H9 (cell line): Measurements from ENCODE around the gene ITM2B. TPM values are rescaled to one million over a fixed set of nuclear protein-coding genes. Genes with fewer than 3 reads are reported as not detected.

ENCODE experiments used
- DNase-seq: peaks from one replicate; pipeline ENCODE4 v3.0.0-alpha.2; 2017
- H2AFZ ChIP-seq: one replicate; pipeline ENCODE4 v1.6.1; 2013; ENCODE audit warnings: mild to moderate bottlenecking, low read length, control low read depth, moderate library complexity
- H2AK5ac ChIP-seq: 2 replicates; pipeline ENCODE4 v1.6.1; 2013; ENCODE audit warnings: low read length, control low read depth, mixed read lengths; ENCODE audit not compliant: insufficient read length
- H2BK120ac ChIP-seq: one replicate; pipeline ENCODE4 v1.6.1; 2013; ENCODE audit warnings: low read depth, mild to moderate bottlenecking, low read length, control low read depth, inconsistent platforms; ENCODE audit not compliant: poor library complexity, severe bottlenecking
- H2BK12ac ChIP-seq: 2 replicates; pipeline ENCODE4 v1.6.1; 2013; ENCODE audit warnings: low read length, control low read depth, mixed read lengths, low read depth; ENCODE audit not compliant: insufficient read length
- H2BK15ac ChIP-seq: 2 replicates; pipeline ENCODE4 v1.6.1; 2013; ENCODE audit warnings: low read depth, low read length, control low read depth
- H2BK20ac ChIP-seq: one replicate; pipeline ENCODE4 v1.6.1; 2013; ENCODE audit warnings: low read depth, mild to moderate bottlenecking, low read length, control low read depth, inconsistent platforms; ENCODE audit not compliant: poor library complexity, severe bottlenecking
- H2BK5ac ChIP-seq: 2 replicates; pipeline ENCODE4 v1.6.1; 2013; ENCODE audit warnings: low read length, control low read depth, mixed read lengths; ENCODE audit not compliant: insufficient read length
- H3K14ac ChIP-seq: 2 replicates; pipeline ENCODE4 v1.6.1; 2013; ENCODE audit warnings: low read length, control low read depth; ENCODE audit not compliant: insufficient read depth
- H3K18ac ChIP-seq: 2 replicates; pipeline ENCODE4 v1.6.1; 2013; ENCODE audit warnings: low read depth, mild to moderate bottlenecking, mixed read lengths, low read length, control low read depth; ENCODE audit not compliant: insufficient read length
- H3K23ac ChIP-seq: 2 replicates; pipeline ENCODE4 v1.6.1; 2013; ENCODE audit warnings: low read length, control low read depth, mixed read lengths, low read depth; ENCODE audit not compliant: insufficient read length
- H3K23me2 ChIP-seq: 2 replicates; pipeline ENCODE4 v1.6.1; 2013; ENCODE audit warnings: low read depth, mild to moderate bottlenecking, mixed read lengths, low read length, control low read depth; ENCODE audit not compliant: insufficient read length, poor library complexity, severe bottlenecking
- H3K27ac ChIP-seq: 2 replicates; pipeline ENCODE4 v1.5.1; 2013; ENCODE audit warnings: low read length, control low read depth, mixed read lengths, low read depth; ENCODE audit not compliant: insufficient read length
- H3K27me3 ChIP-seq: 2 replicates; pipeline ENCODE4 v1.6.1; 2013; ENCODE audit warnings: low read length, control low read depth, inconsistent platforms; ENCODE audit not compliant: insufficient read depth
- H3K4ac ChIP-seq: 2 replicates; pipeline ENCODE4 v1.6.1; 2013; ENCODE audit warnings: low read depth, mild to moderate bottlenecking, control low read depth, inconsistent platforms, low read length, moderate library complexity
- H3K4me1 ChIP-seq: 2 replicates; pipeline ENCODE4 v1.6.1; 2013; ENCODE audit warnings: low read length, control low read depth, inconsistent platforms; ENCODE audit not compliant: insufficient read depth
- H3K4me2 ChIP-seq: 2 replicates; pipeline ENCODE4 v1.6.1; 2013; ENCODE audit warnings: low read length, control low read depth, mixed read lengths; ENCODE audit not compliant: insufficient read length, insufficient read depth
- H3K56ac ChIP-seq: 2 replicates; pipeline ENCODE4 v1.6.1; 2013; ENCODE audit warnings: low read depth, mild to moderate bottlenecking, mixed read lengths, low read length, control low read depth; ENCODE audit not compliant: insufficient read length
- H3K79me1 ChIP-seq: 2 replicates; pipeline ENCODE4 v1.6.1; 2013; ENCODE audit warnings: low read depth, mild to moderate bottlenecking, moderate library complexity, low read length, control low read depth, inconsistent platforms; ENCODE audit not compliant: insufficient read depth, poor library complexity, severe bottlenecking
- H3K79me2 ChIP-seq: 2 replicates; pipeline ENCODE4 v1.6.1; 2013; ENCODE audit warnings: low read length, control low read depth, inconsistent platforms; ENCODE audit not compliant: insufficient read depth
- H3K9ac ChIP-seq: 2 replicates; pipeline ENCODE4 v1.6.1; 2013; ENCODE audit warnings: low read length, control low read depth, mixed read lengths; ENCODE audit not compliant: insufficient read length; ENCODE audit errors: extremely low read depth
- H3K9me3 ChIP-seq: one replicate; pipeline ENCODE4 v1.6.1; 2013; ENCODE audit warnings: low read depth, low read length, inconsistent platforms; ENCODE audit not compliant: control insufficient read depth
- H3T11ph ChIP-seq: one replicate; pipeline ENCODE4 v1.6.1; 2013; ENCODE audit warnings: mild to moderate bottlenecking, low read length, control low read depth, inconsistent platforms
- H4K20me1 ChIP-seq: one replicate; pipeline ENCODE4 v1.6.1; 2013; ENCODE audit not compliant: control insufficient read depth, insufficient read length, insufficient read depth
- H4K5ac ChIP-seq: 2 replicates; pipeline ENCODE4 v1.6.1; 2013; ENCODE audit warnings: low read depth, mild to moderate bottlenecking, mixed read lengths, low read length, control low read depth; ENCODE audit not compliant: insufficient read length
- H4K8ac ChIP-seq: replicated peaks from 2 replicates; pipeline ENCODE4 v1.6.1; 2013; ENCODE audit warnings: low read length, control low read depth, mixed read lengths, low read depth; ENCODE audit not compliant: insufficient read length
- H4K91ac ChIP-seq: 2 replicates; pipeline ENCODE4 v1.6.1; 2013; ENCODE audit warnings: low read depth, mild to moderate bottlenecking, moderate library complexity, mixed read lengths, low read length, control low read depth; ENCODE audit not compliant: insufficient read length
- H3K27ac Mint-ChIP-seq, 3 experiments: 2 replicates in 2 of 3; 3 replicates in 1 of 3; pipeline ENCODE4 v1.8.0; 2020 to 2021; ENCODE audit warnings: mixed read lengths in 3 of 3, mild to moderate bottlenecking in 1 of 3, moderate library complexity in 1 of 3
- H3K27me3 Mint-ChIP-seq: 2 replicates; pipeline ENCODE4 v1.8.0; 2021; ENCODE audit warnings: low read depth, mild to moderate bottlenecking, moderate library complexity, mixed read lengths
- H3K36me3 Mint-ChIP-seq, 3 experiments: 2 replicates in 2 of 3; 3 replicates in 1 of 3; pipeline ENCODE4 v1.8.0; 2020 to 2021; ENCODE audit warnings: low read depth in 3 of 3, mixed read lengths in 3 of 3; ENCODE audit not compliant: insufficient read depth in 1 of 3
- H3K4me1 Mint-ChIP-seq, 2 experiments: 2 replicates each; pipeline ENCODE4 v1.8.0; 2020; ENCODE audit warnings: mixed read lengths in 2 of 2
- H3K4me3 Mint-ChIP-seq, 2 experiments: 2 replicates in 1 of 2; 3 replicates in 1 of 2; pipeline ENCODE4 v1.8.0; 2020 to 2021; ENCODE audit warnings: mild to moderate bottlenecking in 2 of 2, mixed read lengths in 2 of 2, moderate library complexity in 1 of 2
- H3K9me3 Mint-ChIP-seq, 2 experiments: 2 replicates in 1 of 2; 3 replicates in 1 of 2; pipeline ENCODE4 v1.8.0; 2020; ENCODE audit warnings: mild to moderate bottlenecking in 2 of 2, mixed read lengths in 2 of 2, moderate library complexity in 1 of 2
- total RNA-seq: library from RNA; stranded (reverse); gene quantifications from 2 replicates; pipeline ENCODE4 v1.2.1, GENCODE V29; 2021
- TF ChIP-seq, protein P1 (sequence below): fragments of 200-600 bp; sonication (generic); conservative IDR thresholded peaks from 3 replicates; pipeline ENCODE4 v1.8.0; 2021; ENCODE audit warnings: antibody characterized with exemption, mild to moderate bottlenecking

The ITM2B gene
- total RNA-seq, 1 experiment from 2014 or later: 175 TPM

DNA sequence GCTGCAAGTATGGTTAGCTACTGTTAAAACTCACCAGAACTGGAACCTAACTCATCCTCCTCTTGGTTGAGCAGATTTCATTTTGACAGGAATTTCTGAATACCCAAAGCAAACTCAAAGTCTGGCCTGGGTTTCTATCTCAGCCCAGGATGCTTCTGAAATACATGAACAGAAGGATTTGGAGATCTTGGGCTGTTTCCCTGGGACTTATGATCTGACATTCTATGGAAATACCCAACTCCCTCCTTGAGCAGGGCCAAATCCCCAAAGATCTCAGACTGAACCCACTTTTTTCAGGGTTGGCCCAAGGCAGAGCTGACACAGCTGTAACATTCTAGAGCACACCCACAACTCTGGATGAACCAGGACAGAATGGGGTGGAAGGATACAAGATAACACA is 1.1 kb upstream of the ITM2B start:
- no peak overlapping the region for H4K5ac ChIP-seq
- H3K23ac ChIP-seq: no peak overlapping the region
- H3K79me2 ChIP-seq: peaks cover 5% of the 10 kb centered on the region; the same call in 1 of the 2 replicates
- H3K9me3 ChIP-seq: no peaks in the 10 kb centered on the region
- no peaks in the 10 kb centered on the region; a peak in 1 of 5 replicates for H3K9me3 Mint-ChIP-seq
- no peak overlapping the region for H4K8ac ChIP-seq
- peaks cover 4% of the 10 kb centered on the region; the same call in 1 of the 2 replicates for H3K4me1 ChIP-seq
- H2BK20ac ChIP-seq: no peak overlapping the region
- no peak overlapping the region for H3K9ac ChIP-seq
- no peak overlapping the region for H2BK120ac ChIP-seq
- no peak for DNase-seq
- peak overlapping the region; percentile 88 for H3K4me2 ChIP-seq
- no peak overlapping the region for H2AFZ ChIP-seq
- no peak overlapping the region for H4K91ac ChIP-seq
- H3K56ac ChIP-seq: no peak overlapping the region
- peak overlapping the region; percentile 97 for H3K4me3 Mint-ChIP-seq
- no peak overlapping the region for H3K18ac ChIP-seq
- H4K20me1 ChIP-seq: no peaks in the 10 kb centered on the region
- H2BK12ac ChIP-seq: no peak overlapping the region
- H3K36me3 Mint-ChIP-seq: peaks cover 0 to 3% (median 0%) of the 10 kb centered on the region in 3 experiments; a peak in 2 of 7 replicates
- no peak overlapping the region for H2BK5ac ChIP-seq
- H2BK15ac ChIP-seq: no peak overlapping the region
- H3K27ac ChIP-seq: no peak overlapping the region
- no peak overlapping the region for H2AK5ac ChIP-seq
- TF ChIP-seq, protein P1, sequence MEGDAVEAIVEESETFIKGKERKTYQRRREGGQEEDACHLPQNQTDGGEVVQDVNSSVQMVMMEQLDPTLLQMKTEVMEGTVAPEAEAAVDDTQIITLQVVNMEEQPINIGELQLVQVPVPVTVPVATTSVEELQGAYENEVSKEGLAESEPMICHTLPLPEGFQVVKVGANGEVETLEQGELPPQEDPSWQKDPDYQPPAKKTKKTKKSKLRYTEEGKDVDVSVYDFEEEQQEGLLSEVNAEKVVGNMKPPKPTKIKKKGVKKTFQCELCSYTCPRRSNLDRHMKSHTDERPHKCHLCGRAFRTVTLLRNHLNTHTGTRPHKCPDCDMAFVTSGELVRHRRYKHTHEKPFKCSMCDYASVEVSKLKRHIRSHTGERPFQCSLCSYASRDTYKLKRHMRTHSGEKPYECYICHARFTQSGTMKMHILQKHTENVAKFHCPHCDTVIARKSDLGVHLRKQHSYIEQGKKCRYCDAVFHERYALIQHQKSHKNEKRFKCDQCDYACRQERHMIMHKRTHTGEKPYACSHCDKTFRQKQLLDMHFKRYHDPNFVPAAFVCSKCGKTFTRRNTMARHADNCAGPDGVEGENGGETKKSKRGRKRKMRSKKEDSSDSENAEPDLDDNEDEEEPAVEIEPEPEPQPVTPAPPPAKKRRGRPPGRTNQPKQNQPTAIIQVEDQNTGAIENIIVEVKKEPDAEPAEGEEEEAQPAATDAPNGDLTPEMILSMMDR: no peak
- H3K79me1 ChIP-seq: no peaks in the 10 kb centered on the region
- peaks cover 30 to 34% of the 10 kb centered on the region in 2 experiments for H3K4me1 Mint-ChIP-seq
- H3K14ac ChIP-seq: no peak overlapping the region
- peaks cover 3% of the 10 kb centered on the region for H3K23me2 ChIP-seq
- no peak overlapping the region for H3T11ph ChIP-seq
- H3K27ac Mint-ChIP-seq: peak overlapping the region in 1 of 3 experiments; percentile 78; a peak in 1 of 7 replicates
- H3K27me3 Mint-ChIP-seq: no peaks in the 10 kb centered on the region; the same call in none of the 2 replicates
- H3K4ac ChIP-seq: no peak overlapping the region
- H3K27me3 ChIP-seq: no peaks in the 10 kb centered on the region; the same call in 1 of the 2 replicates
